HG03378 (cell line): ENCODE data around the gene KLHL3.

ENCODE experiments used
- ATAC-seq: cut with Tn5 transposase; IDR thresholded peaks from one replicate; pipeline ENCODE4 v1.9.1; 2021; ENCODE audit warnings: mild to moderate bottlenecking, moderate library complexity; ENCODE audit not compliant: unreplicated experiment

KLHL3 gene

DNA sequence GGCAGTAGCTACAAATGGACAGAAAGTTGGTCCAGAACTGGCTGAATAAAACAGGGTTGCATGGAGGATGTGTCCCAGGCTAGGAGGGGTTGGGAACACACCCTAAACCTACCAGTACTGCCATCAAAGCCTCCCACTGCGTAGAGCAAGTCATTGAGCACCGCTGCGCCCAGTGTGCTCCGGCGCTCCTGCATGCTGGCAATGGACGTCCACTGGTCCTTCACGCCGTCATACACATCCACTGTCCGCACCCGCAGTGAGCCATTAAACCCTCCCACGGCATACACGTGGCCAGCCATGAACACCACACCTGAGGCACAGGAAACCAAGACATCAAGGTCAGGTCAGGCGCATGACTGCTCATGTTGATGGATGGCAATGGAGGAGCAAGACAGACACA, 97.0 kb downstream of the KLHL3 start:
- ATAC-seq = no peak

DNA sequence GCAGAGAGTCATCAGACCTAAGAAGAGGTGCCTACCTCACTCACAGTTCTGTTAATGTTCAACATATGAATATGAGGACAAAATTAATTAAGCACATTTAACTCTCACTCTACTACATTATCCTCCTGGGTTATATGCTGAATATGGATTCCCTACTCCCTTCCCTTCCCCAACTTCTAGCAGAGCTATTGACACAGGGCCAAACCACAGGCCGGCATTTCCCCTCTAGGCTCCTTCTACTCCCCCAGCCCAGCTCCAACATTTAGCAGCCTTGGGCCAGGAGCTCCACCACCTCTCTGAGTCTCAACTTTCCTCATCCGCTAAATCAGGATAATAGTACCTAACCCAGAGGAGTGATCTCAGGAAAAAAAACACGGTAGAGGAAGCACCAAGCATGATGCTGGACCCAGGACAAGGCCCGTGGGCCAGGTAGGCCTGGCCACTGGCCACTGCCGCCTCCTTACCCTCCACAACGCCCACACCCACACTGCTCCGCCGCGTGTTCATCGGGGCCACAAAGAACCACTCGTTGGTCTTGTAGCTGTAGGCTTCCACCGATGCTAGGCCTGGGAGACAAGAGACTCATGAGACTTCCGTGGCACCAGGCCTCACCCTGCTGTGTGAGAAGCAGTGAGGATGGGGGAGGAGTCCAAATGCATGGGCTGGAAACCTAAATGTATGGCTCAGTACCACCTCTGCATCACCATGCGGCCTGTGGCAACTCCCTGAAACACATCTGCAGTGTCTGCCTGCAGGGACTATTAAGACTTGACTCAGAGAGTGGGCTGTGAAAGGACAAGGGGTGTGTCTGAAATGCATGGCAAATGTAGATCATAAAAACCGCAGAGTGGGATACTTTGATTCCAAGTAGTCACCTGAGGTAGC, 98.8 kb downstream of the KLHL3 start:
- no peak for ATAC-seq

DNA sequence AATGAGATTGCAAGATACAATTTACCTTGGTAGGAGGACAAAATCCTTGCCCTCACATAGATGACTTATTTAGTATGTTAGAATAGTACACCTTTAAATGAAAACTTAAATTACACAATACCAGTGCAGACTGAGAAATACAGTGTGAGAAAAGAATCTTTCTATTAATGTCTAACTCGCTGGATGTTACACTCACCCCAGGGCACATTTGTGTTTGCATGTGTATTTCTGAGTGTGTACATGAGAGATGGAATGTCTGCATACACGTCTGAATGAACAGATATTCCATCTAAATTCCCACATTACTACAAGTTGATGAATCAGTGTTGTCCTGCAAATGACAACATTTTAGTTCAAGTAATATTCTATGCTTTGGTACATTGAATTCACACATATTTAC, 99.8 kb downstream of the KLHL3 start:
- ATAC-seq = no peak

DNA sequence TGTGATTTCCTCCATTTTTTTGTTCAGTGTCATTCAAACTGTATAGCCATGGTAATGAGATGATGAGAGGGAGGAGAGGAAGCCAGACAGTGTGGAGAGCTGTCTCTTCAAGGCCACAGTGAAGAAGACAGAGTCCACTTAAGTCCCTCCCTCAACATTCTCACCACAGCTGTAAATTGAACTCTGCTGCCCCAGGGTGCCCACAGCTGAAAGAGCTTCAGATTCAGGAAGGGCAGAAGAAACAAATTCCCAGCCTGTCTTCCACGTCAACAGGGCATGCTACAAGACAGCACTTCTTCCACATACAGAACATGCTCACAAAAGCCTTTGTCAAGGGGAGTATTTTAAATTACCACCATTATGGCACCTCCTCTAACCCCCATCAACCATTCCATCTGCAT, 100.4 kb downstream of the KLHL3 start:
- ATAC-seq = no peak

DNA sequence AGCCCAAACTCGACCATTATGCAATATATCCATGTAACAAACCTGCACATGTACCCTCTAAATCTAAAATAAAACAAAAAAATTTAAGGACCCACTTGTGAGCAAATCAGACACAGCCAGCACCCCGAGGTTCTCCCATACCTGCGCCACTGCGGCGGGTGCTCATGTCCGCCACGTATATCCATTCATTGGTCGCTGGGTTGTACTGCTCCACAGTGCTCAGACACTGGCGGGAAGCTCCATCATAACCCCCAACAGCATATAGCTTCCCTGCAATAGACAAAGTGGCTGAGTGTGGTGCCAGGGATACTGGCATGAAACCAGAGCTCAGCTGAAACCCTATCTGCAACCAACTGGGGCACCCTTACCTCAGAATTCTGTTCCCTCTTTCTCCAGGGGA, 102.0 kb downstream of the KLHL3 start:
- no peak for ATAC-seq

DNA sequence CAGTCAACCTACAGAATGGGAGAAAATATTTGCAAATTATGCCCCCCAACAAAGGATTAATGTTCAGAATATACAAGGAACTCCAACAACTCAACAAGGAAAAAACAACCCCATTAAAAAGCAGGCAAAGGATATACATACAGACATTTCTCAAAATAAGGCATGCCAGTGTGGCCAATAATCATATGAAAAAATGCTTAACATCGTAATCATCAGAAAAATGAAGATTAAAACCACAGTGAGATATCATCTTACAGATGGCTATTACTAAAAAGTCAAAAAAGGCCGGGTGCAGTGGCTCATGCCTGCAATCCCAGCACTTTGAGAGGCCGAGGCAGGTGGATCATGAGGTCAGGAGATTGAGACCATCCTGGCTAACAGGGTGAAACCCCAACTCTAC, 103.2 kb downstream of the KLHL3 start:
- ATAC-seq = no peak

DNA sequence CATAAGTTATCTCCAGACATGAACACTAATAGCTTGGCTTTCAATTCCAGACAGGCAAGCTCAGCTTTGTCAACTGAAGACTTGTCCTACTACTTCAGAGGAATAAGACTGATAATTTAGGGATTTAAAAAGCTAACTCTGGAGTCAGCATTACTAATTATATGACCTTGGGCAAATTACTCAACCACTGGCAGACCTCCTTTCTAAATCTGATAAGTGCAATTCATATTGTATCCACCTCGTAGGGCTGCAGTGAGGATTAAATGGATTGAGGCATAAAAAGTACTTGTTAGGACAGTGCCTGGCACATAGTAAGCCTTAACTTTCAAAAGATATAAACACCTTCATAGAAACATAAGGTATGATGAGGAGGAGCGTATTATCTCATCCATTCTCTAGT, 104.4 kb downstream of the KLHL3 start:
- no peak for ATAC-seq

DNA sequence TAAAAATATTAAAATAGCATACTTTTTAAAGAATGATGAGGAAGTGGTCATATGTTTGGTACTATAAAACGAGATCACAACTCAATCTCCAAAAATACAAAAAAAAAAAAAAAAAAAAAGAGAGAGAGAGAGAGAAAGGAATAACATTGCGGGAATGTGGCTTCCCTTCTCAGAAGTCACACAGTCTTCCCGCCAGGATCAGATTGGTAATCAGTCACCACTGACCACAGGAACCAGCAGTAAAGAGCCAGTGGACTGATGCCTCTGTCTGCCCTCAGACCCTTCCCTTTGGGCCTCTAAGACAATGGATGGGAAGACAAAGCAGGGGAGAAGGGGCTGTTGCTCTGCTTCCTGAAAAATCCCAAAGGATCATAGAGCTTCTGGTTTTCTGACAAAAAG, 104.9 kb downstream of the KLHL3 start:
- ATAC-seq = no peak

DNA sequence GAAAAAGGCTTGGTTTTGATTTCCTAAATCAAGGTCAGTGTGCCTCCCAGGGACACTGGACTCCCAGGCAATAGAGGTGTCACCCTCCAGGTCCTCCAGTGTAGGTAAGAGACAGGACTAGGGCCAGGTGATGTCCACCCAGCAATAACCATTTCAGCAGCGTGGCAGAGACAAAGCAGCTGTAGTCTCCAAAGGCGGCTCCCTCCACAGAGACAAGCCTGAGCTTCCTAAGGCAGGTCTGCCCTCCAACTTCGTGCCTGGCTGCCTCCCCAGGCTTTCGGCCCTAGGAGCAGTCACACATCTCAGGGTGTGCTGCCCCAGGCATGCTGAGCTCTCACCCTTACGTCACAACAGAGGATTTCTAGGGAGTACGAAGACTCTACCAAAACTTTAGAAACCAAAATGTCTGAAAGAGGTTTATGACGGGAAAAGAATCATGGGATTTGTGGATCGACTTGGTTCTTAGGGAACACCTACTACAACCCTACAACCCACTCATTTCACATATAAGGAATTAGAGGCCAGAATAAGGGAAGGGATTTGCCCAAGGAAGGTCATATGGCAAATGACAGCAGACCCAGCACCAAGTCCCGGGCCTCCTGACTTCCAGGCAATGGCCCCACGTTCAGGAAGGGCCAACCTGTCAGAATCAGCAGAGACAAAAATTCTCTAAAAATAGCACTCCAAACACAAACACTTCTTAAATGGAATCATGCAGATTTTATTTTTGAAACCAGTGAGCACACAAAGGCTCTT, 105.5 kb downstream of the KLHL3 start:
- no peak for ATAC-seq

DNA sequence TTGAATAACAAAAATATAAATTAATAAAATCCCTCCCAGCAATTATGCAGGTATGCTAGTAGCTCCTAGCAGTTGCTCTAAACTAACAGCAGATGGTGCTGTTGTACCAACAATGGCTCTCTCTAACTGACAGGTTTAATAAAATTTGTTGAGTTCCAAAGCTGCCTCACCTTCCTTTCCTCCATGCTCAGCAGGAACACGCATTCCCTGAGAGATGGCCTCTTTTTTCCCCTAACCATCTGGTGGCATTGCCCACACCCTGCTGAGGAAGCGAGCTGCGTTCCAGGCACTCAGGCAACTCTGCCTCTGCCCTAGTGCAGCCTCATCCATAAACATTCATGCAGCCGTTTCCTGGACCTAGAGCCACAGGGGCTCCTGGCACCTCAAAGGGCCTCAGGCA, 106.2 kb downstream of the KLHL3 start:
- ATAC-seq = no peak

DNA sequence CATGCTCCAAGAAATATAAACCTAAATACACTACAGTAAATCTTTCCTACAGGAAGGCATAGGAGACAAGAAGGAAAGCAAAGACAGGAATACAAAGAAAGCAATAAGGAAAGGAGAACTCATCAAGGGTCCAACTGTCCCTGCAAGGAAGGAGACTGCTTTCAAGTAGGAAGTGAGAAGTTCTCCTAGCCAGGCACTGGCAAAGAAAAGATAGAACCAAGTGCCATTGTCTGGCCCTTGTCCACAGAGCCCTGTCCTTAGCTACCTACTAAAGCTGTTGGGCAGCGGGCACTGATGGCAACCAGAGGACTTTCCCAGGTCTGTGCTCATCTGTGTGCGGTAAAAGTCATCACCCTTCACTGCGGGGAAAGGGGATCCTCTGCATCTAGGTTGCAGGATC, 108.2 kb downstream of the KLHL3 start:
- ATAC-seq = no peak

DNA sequence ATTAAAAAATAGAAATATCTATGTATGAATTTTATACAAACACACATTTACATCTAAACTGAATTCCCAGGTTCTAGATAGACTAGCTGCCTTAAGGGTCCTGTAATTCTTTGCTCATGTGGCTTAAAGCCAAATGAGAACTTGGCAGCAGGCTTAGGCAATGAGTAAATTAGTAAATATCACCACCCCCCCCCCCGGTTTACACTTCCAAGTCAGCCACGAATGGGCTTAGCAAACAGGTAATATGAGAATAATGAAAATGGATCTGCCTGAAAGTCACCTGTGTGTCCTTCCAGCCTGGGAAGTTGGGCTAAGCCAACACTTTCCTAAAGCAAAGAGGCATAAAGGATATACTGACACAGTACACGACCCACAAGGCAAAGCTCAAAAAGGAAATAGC, 108.6 kb downstream of the KLHL3 start:
- ATAC-seq = no peak

DNA sequence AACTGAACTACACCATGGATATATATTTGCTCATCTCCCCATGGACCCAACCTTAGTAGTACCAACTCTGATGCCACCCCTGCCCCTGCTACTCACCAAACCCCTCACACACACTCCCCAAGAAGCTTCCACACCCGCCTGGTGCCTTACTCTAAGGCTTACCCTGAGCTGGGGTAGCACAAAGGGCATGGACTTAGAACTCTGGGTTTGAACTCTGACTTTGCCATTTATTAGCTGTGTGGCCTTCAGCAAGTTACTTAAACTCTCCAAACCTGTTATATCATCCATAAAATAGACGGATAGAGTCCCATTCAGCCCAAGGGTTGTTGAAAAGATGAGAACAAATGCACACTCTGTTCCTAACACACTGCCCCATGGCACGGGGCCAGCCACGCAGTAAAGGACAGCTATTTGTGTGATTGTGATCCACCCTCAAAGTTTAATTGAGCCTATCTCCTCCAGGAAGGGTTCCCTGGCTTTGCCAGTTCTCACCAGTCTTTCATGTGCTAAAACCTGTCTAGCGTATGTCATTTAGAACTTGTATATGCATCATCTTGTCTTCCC, 111.0 kb downstream of the KLHL3 start:
- no peak for ATAC-seq

DNA sequence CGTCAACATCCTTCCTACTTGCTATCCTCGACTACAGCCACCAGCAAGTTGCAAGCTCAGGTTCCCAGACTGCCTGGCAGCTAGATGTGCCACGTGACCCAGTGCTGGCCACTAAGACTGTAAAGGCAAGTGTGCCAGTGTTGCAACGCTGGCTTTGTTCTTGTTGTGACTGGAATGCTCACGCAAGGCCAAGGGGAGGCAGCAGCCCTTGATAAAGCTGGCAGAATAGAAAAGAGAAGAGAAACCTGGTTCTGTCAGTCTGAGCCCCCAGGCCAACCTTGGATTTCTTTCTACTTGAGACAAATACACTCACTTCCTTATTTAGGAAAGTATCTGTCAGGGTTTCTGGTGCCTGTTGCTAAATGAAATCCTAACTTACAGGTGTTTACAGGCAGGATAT, 113.0 kb downstream of the KLHL3 start:
- no peak for ATAC-seq

DNA sequence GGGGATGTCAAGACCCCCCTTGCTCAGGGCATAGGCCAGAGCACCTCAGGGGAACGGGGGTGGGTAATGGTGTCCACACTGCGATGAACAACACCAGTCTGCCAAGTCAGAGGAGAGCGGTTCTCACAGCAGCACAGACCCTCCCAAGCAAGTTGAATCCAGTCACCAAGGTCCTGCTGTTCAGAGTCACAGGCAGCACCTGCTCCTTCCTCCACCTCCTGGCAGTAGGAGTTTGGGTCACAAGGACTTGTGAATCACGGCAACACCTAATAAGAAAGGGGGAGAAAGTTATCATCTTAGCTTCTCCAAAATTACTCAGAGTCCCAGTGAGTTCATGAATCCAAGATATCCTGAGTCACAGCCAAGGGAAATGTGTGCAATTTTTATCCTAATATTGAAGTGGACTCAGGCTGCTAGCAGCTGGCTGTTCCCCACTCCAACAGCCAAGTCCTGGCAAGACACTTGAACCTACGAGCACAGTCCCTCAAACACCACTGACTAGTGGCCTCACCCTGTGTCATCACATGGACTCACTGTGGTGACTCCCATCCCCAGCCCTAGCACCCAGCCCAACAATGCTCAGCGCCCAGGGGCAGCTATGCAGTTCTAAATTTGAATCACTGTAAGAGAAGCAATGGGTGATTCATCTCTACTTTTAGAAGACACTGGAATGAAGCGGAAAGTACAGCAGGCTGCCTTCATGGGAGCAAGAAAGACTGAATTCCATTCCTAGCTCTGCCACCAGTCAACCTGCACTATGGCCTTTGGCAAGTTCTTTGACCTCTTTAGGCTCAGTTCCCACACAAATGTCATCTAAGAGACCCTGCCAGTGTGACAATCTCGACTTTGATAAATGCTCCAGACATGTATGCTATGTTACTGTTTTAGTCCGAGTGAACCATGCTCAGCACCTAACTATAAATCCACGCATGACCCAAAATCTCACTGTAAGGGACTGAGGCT, 113.7 kb downstream of the KLHL3 start:
- ATAC-seq = no peak

DNA sequence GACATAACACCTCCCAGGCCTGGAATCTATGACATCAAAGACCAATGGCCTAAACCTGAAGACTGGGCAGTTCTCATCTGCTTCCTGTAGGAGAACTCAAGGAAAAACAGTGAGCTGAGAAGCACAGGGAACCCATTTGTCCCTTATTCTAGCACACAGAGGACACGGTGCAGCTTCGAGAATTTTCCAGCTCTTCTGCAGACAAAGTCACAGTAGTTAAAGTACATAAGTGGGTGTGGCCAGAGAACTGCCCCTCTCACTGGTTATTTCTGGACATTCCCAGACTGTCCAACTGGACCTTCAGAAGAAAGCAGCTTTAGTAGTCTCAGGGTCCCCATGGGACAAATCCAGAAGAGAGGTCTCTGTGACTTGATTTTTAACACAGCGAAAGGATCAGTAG, 114.6 kb downstream of the KLHL3 start:
- no peak for ATAC-seq

DNA sequence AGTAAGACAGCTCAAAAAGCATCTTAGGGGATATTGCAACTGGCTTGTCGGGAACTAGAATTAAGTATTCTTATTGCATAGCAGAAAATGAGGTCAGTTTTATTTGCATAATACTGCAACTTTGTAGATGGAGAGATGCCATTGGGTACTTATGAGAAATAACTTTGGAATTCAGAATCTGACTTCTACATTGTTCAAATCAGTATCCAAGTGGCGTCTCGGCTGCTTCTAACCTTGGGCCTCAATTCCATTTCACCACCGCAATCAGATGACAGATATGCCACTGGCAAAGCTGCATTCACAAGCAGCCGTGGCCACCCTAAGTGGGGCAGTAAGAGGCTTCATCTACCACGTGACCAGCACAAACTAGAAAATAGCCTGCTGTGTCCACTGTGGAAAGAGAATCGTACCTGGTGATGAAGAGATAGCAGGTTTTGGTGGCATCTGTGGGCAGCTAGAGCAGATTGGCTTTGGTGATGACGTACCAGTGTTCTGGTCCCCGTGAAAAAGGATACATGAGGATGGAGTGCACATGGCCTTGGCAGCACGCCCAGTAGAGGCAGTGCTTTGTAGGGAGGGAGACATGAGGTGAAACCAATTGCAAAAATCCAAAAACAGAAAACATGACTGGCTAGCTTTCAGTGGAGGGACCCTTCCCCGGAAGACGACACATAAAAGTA, 116.6 kb downstream of the KLHL3 start:
- no peak for ATAC-seq

DNA sequence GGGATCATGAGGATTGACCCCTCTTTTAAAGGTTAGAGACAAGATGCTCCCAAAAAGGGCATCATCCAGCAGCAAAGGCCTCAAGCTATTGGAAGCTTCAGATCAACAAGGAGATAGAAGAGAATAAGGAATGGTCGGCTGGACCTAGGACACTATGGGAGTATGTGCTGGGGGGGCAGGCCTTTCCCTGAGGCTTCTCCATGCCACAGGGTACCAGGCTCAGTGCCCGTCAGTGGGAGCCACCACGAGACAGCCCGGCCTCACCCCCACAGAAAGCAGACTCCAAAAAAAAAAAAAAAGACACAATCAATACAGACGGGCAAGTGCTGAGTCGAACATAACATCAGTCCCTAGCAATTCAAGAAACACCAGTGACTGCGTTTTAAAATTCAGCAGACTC, 117.4 kb downstream of the KLHL3 start:
- ATAC-seq = no peak

DNA sequence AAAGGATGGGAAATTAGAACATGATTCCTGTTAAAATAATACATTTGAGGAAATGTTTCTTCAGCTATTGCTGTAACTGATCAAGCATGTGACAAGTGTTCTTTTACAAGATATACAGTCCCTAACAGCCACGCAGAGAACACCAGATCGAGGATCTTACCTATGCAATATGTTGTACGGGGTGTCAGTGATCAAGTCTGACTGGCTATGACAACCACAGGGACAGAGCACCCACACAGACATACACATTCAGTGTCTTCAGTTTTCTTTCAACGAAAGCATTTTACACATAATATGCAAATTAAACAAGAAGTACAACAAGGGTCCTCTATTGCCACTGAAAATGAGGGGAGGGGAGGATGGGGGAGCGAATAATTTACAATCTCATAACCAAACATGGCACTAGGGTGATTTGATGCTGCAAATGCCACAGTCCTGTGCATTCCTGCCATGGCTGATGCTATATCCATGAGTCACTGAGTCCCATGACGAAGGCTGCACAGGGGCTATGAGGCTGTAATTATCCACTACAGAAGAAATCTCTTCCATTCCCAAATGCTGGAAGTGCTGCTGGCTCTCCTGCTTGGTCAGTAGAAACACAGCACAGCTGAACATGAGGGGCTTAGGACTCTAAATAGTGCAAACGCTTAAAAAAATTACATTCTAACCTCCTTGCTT, 118.2 kb downstream of the KLHL3 start:
- no peak for ATAC-seq

DNA sequence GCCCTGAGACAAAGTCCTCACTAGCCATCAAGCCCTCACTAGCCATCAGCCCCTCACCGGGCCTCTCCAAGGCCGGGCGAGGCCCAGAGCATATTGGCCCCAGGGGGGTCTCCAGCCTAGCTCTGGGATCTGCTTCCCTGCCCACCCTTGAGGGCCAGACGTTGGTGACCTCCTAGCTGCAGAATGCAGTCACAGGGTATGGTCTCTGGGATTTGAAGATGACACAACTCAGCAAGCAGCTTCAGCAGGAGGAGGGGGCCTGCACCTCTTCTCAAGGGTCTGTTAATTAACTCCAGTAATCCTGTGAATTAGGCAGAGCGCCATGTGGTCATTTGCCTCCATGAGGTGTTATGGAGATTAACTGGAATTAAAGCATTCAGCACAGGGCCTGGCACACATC, 119.8 kb downstream of the KLHL3 start:
- no peak for ATAC-seq
